GM12872 (cell line): Measurements from ENCODE around the gene EPHA5.

Experiments used
- TF ChIP-seq, protein P1 (sequence below): IDR thresholded peaks from 3 replicates; pipeline ENCODE4 v1.5.1; 2011; ENCODE audit warnings: low read depth, mild to moderate bottlenecking, low read length, moderate library complexity; ENCODE audit not compliant: insufficient read depth

The EPHA5 gene

GRCh38 chr4:65668201-65669089 lies 1.8 kb downstream of the EPHA5 start:
- TF ChIP-seq, protein P1, sequence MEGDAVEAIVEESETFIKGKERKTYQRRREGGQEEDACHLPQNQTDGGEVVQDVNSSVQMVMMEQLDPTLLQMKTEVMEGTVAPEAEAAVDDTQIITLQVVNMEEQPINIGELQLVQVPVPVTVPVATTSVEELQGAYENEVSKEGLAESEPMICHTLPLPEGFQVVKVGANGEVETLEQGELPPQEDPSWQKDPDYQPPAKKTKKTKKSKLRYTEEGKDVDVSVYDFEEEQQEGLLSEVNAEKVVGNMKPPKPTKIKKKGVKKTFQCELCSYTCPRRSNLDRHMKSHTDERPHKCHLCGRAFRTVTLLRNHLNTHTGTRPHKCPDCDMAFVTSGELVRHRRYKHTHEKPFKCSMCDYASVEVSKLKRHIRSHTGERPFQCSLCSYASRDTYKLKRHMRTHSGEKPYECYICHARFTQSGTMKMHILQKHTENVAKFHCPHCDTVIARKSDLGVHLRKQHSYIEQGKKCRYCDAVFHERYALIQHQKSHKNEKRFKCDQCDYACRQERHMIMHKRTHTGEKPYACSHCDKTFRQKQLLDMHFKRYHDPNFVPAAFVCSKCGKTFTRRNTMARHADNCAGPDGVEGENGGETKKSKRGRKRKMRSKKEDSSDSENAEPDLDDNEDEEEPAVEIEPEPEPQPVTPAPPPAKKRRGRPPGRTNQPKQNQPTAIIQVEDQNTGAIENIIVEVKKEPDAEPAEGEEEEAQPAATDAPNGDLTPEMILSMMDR: no peak

- TF ChIP-seq, protein P1: no peak
Observed at GRCh38 chr4:65667506-65668041, 2.7 kb downstream of the EPHA5 start.

GRCh38 chr4:65665771-65666523 lies 4.3 kb downstream of the EPHA5 start:
- TF ChIP-seq, protein P1: no peak

DNA sequence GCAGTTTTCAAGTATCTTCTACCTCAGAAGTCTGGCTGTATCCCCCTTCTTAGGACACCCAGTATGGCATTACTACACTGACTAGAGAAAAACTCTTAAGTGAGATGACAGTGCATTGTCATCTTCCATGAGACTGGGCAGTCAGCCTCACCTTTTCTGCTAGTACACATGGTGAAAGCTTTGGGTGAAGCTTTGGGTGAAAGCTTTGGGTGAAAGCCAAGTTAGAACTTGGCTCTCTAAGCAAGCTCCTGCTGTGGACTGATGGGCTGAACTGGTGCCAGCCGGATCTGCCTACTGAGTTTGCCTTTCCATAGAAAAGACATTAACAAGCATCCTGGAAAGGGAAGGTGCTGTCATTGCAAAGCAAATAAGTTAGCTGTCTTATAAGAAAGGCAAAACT lies 8.8 kb downstream of the EPHA5 start:
- TF ChIP-seq, protein P1: no peak

- TF ChIP-seq, protein P1: no peak
Observed at GRCh38 chr4:65658117-65658516, 12.2 kb downstream of the EPHA5 start.

DNA sequence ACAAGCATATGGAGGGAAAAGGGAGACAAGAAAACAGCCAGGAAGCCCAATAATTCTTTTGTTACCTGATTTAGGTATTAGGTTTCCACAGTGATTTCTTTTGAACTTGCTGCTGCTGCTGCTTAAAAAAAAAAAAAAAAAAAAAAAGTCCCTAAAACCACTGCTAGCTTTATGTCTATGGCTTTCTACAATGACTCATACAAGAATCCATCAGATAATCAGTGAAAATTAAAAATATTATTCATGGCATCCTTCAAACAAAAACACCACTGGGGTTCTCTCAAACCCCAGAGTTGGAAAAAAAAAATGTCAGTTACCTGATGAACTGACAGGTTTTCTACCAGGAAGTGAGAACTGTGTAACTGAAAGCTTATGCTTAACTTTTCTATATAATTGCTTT lies 14.3 kb downstream of the EPHA5 start:
- TF ChIP-seq, protein P1: no peak

DNA sequence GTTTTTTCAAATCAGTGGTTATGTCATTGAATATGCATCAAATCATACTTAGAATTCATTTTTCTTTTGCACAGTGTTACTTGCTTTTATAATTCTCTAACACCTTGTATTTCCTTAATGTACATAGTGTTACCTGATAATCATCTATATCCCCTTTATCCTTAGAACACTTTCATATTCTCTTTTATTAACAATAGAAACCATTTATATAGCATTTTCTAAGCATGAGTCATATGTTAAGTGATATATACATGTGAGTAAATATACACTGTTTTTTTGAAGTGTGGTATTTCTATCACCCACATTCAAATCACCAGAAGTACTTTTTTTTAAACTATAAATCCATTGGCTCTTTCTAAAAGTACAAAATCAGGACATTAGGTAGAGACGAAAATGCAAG lies 15.3 kb downstream of the EPHA5 start:
- TF ChIP-seq, protein P1: no peak
